Activated T-cell treated with anti-CD3 and anti-CD28 coated beads, Interleukin-2, amount 50 U/mL, for 24 hours (primary cell): ENCODE results near the gene CGB1.

Source experiments
- DNase-seq: peaks from one replicate; pipeline ENCODE4 v3.0.0-alpha.2; 2020
- H3K27ac Mint-ChIP-seq: 2 replicates; pipeline ENCODE4 v1.8.0; 2020; ENCODE audit warnings: mild to moderate bottlenecking, mixed read lengths
- H3K27me3 Mint-ChIP-seq: 2 replicates; pipeline ENCODE4 v1.8.0; 2020; ENCODE audit warnings: mixed read lengths
- H3K36me3 Mint-ChIP-seq: 2 replicates; pipeline ENCODE4 v1.8.0; 2020; ENCODE audit warnings: low read depth, mixed read lengths
- H3K4me1 Mint-ChIP-seq: 2 replicates; pipeline ENCODE4 v1.8.0; 2020; ENCODE audit warnings: low read depth, mixed read lengths
- H3K4me3 Mint-ChIP-seq: 2 replicates; pipeline ENCODE4 v1.8.0; 2020; ENCODE audit warnings: mild to moderate bottlenecking, moderate library complexity, mixed read lengths
- H3K9me3 Mint-ChIP-seq: 2 replicates; pipeline ENCODE4 v1.8.0; 2020; ENCODE audit warnings: mixed read lengths

Gene CGB1

DNA sequence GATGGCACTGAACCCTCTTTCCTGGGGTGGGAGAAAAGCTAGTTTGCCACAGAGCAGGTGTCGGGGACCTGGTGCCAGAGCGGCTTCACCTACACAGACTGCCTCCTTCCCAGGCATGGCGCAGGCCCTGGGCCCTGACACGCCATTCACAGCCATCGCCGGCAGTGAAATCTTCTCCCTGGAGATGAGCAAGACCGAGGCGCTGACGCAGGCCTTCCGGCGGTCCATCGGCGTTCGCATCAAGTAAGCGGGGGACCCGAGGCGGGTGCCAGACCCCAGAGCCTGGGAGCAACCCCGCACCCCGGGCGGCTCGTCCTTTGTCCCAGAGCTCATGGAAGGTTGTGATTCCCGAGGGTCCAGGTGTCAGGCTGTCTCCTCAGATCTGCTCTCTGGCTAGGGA lies 29.8 kb downstream of the CGB1 start:
- Mint-ChIP-seq H3K27me3 (no peaks in the 10 kb centered on the region), H3K36me3 (peaks cover 89% of the 10 kb centered on the region), H3K9me3 (no peaks in the 10 kb centered on the region), H3K27ac (no peak overlapping the region), H3K4me3 (no peak overlapping the region), H3K4me1 (no peaks in the 10 kb centered on the region)
- no peak for DNase-seq

DNA sequence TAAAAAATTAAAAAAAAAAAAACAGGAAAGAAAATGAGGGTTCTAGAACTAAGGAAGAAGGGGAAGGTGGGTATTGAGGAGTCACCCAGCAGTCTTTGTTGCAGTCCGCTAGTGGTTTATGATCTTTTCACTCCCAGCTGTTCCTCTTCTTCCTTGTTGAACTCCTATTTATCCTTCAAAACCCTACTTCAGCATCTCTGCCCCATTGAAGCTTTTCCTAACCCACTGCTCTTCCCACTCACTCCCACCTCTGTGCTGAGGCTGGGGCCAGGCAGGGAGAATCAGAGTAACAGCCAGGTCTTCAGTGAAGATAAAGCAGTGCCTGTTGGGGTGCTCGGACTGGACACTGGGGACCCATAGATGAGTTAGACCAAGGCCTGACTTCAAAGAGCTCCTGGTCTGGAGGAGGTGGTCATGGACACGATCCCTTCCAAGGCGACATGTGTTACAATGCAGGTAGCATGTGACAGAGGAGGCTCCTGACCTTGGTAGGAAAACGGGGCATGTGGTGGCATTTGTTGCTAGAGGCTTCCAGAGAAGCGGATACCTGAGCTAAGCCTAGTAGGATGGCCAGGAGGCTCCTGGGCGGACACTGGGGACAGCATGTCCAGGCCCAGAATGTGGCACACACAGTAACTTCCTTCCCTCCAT lies 31.6 kb downstream of the CGB1 start:
- Mint-ChIP-seq H3K27ac (peak overlapping the region; percentile 31), H3K4me1 (no peaks in the 10 kb centered on the region), H3K27me3 (no peaks in the 10 kb centered on the region)

DNA sequence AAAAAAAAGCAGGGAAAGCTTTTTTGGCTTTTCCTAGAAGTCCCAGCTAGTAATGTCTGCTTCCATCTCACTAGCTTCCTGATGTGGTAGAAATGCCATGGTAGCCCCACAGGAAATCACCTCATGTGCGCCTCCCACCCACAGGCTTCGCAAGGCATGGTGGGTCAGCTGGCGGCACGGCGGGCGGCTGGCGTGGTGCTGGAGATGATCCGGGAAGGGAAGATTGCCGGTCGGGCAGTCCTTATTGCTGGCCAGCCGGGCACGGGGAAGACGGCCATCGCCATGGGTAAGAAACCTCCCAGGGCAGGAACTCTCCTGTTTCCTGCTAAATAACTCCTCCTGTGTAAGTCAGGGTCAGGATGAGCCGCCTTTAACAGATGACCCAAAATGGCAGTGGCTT lies 32.6 kb downstream of the CGB1 start:
- H3K4me3 Mint-ChIP-seq, result no peak overlapping the region
- DNase-seq, result no peak
- peaks cover 81% of the 10 kb centered on the region for H3K36me3 Mint-ChIP-seq
- no peaks in the 10 kb centered on the region for H3K27me3 Mint-ChIP-seq
- H3K9me3 Mint-ChIP-seq, result no peaks in the 10 kb centered on the region
- H3K4me1 Mint-ChIP-seq, result peaks cover 9% of the 10 kb centered on the region
- H3K27ac Mint-ChIP-seq, result no peak overlapping the region

More for the DNA sequence above, 31.6 kb downstream of the CGB1 start:
- Mint-ChIP-seq H3K36me3 (peaks cover 81% of the 10 kb centered on the region), H3K9me3 (no peaks in the 10 kb centered on the region), H3K4me3 (no peak overlapping the region)
- no peak for DNase-seq

DNA sequence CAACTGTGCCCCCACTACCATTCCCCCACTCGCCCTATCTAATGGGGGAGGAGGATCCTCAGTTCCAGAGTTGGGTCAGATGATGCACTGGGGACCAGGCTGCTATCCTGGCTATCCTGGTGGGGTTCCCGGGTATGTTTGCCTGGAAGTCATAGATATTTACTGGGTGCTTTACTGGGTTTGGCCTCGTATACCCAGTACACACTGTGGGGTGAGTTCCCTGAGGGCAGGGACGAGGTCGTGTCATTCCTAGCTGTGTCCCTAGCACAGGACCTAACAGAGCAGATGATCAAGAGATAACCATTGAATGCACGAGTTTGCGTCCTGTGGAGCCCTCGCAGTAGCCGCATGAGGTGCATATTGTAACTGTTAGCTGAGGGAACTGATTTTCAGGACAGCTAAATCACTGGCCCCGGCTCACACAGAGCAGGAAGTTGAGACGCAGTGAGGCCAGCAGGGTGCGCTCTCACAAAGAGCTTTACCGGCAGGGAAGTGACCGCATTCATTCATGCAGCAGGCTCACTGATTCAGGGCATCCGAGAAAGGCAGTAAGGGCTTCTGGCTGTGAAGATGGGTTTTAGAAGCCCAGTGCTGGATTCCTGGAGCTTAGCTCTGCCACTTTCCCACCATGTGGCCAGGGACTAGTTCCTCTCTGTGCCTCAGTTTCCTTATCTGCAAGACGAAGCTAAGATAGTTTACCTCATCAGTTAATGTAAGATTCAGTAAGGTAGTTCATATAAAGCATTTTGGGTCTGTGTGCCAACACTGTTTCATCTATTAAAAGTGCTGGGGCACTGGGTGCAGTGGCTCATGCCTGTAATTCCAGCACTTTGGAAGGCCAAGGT lies 37.0 kb downstream of the CGB1 start:
- peak overlapping the region; percentile 61 for H3K27ac Mint-ChIP-seq
- no peaks in the 10 kb centered on the region for H3K27me3 Mint-ChIP-seq
- peaks cover 75% of the 10 kb centered on the region for H3K36me3 Mint-ChIP-seq
- H3K4me3 Mint-ChIP-seq, result no peak overlapping the region
- peaks cover 35% of the 10 kb centered on the region for H3K4me1 Mint-ChIP-seq
- peak; percentile 79 for DNase-seq
- no peaks in the 10 kb centered on the region for H3K9me3 Mint-ChIP-seq

DNA sequence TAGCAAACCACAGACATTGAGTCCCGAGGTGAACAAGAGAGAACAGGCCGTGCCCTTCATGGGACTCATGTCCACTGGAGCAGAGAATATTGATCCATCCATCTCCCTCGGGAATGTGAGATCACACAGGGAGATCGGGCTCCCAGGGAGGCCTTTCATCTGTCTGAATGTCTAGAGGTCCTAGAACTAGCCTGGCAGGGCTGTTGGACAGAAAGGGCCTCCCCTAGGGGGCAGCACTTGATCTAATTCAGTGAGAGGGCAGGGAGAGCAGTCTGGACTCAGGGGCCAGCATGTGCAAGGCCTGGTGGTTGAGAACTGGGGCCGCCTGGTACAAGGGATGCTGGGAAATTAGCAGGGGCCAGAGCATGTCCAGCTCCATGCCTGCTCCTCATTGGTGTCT lies 38.7 kb downstream of the CGB1 start:
- peaks cover 43% of the 10 kb centered on the region for H3K4me1 Mint-ChIP-seq
- DNase-seq, result peak; percentile 58
- no peak overlapping the region for H3K4me3 Mint-ChIP-seq
- H3K27ac Mint-ChIP-seq, result peak overlapping the region; percentile 9
- H3K27me3 Mint-ChIP-seq, result no peaks in the 10 kb centered on the region
- H3K9me3 Mint-ChIP-seq, result no peaks in the 10 kb centered on the region
- H3K36me3 Mint-ChIP-seq, result peaks cover 68% of the 10 kb centered on the region

DNA sequence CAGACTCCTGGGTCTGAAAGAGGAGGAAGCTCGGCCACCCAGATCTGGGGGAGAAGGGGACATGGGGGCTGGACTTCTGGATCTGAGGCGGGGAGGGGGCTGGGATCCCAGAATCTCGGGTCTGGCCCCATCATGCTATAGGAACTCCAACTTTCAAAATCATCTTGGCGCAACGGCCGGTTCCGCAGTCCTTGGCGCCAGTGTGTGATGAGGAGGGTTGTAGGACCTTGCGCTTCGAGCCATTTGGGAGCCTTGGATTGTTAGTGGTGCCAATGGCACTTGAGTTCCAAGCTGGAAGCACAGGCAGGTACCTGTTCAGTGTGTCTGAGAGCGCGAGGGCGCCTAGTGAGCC lies 42.7 kb downstream of the CGB1 start:
- Mint-ChIP-seq H3K27me3 (no peaks in the 10 kb centered on the region), H3K9me3 (no peaks in the 10 kb centered on the region), H3K36me3 (peaks cover 58% of the 10 kb centered on the region), H3K27ac (peak overlapping the region; percentile 98), H3K4me3 (peak overlapping the region; percentile 99), H3K4me1 (peaks cover 54% of the 10 kb centered on the region)
- DNase-seq, result no peak

DNA sequence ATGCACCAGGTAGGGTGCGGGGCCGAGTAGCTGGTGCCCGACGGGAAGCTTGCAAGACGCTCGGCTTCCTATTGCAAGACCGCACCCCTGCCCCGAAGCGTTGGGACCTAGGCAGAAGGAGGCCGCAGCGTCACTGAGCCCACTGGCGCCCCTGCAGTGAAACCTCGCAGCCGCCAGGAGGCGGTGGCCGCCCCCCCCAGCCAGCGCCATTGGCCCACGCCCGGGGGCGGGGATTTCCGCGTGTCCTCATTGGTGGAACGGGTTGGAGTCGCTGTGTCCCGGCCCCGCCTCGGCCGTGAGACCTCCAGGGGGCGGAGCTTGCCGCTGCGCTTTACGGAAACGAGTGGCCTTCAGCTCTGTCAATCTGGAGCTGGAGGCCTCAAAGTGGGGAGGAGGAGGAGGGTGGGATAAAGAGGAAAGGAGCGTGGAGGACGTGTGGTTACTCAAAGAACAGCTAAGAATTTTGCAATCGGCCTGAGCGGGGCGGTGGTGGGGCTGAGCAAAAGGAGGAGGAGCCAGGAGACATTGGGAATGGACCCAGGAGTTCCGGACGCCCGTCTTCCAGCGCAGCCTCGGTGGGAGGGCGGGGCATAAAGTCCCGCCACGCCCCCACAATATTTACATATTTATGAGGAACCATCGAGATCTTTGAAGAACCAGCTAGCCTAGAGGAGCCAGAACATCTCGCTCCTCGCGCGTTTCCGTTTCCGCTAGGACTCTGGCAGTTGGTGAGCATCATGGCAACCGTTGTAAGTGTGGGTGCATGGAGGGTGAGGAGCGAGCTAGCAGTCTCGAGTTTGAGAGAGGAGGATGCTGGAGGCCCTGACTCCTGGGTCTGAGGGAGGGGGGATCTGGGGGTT lies 43.3 kb downstream of the CGB1 start, which contains the start of the genes GYS1 and RUVBL2:
Gene GYS1 (minus strand): TSS at position 135 of the 860 bp plus-strand sequence. CDS start 197 bp downstream, outside the sequence.
Gene RUVBL2 (plus strand): TSS at position 713 of the 860 bp plus-strand sequence. CDS start 25 bp downstream, at position 738.
- Mint-ChIP-seq H3K4me3 (peak within 1 kb of the TSS; percentile 99), H3K27me3 (no peaks in the 10 kb centered on the region), H3K36me3 (peaks cover 61% of the 10 kb centered on the region), H3K9me3 (no peaks in the 10 kb centered on the region), H3K27ac (peak within 1 kb of the TSS; percentile 98), H3K4me1 (peaks cover 56% of the 10 kb centered on the region)
- peak; percentile 99 for DNase-seq

DNA sequence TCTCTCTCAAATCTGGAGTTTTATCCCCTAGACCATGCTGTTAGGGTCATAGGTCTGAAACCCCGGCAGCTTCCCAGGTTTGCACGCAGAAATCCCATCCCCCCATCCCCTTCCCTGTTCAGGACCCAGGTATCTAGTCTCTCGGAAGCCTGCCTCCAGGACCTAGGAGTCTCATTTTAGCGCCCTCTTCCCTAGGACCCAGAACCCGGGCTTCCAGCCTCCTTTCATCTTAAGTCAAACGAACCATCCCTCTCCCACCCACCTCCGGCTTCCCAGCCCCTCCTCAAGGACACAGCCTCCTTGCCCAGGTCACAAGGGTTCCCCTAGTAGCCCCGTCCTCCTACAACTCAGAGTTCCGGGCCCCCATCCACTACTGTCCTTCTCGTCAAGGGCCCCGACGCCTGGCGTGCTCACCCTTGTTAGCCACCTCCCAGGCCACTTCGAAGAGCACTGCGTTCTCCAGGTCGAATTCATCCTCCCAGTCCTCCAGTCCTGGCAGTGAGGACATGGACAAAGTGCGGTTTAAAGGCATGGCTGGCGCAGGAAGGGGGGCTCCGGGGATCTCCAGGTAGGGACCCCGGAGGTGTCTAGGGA lies 44.0 kb downstream of the CGB1 start:
- H3K9me3 Mint-ChIP-seq, result no peaks in the 10 kb centered on the region
- peaks cover 55% of the 10 kb centered on the region for H3K4me1 Mint-ChIP-seq

DNA sequence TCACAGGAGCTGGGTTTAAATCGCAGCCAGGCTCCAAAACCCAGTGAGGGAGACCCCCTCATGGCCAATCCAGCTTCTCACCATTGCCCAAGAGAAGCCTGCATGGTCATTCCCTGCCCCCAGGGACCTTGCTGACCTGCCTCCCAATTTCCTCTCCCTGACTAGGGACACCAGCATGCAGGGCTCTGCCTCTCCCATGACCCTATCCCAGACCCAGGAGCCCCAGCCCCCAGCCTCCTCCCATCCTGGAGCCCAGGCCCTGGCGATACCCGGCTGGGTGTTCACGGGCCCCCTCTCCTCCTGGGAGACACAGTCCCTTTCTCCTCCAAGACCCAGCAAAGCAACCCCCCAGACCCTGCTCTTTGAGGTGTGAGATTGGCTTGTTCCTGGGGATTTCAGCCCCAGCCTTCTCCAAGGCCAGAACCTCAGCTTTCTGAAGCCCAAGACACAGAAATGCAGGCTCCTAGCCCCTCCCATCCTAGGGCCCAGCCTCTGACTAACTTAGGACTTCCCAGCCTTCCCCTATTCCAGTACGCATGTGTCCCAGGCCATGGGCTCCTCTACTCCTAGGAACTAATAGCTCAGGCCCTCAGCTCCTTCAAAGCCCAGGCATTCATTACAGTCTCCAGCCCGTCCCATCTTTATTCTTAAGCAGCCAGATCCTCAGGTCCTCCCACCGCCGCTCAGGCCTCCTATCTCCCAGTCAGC lies 44.7 kb downstream of the CGB1 start:
- H3K27ac Mint-ChIP-seq, result peak overlapping the region; percentile 94
- no peaks in the 10 kb centered on the region for H3K9me3 Mint-ChIP-seq
- peaks cover 63% of the 10 kb centered on the region for H3K36me3 Mint-ChIP-seq
- H3K4me3 Mint-ChIP-seq, result peak overlapping the region; percentile 99
- H3K27me3 Mint-ChIP-seq, result no peaks in the 10 kb centered on the region
- no peak for DNase-seq
- peaks cover 59% of the 10 kb centered on the region for H3K4me1 Mint-ChIP-seq

More for the DNA sequence above, 44.0 kb downstream of the CGB1 start:
- DNase-seq, result no peak
- peak overlapping the region; percentile 94 for H3K27ac Mint-ChIP-seq
- peak overlapping the region; percentile 99 for H3K4me3 Mint-ChIP-seq
- H3K36me3 Mint-ChIP-seq, result peaks cover 61% of the 10 kb centered on the region
- no peaks in the 10 kb centered on the region for H3K27me3 Mint-ChIP-seq

DNA sequence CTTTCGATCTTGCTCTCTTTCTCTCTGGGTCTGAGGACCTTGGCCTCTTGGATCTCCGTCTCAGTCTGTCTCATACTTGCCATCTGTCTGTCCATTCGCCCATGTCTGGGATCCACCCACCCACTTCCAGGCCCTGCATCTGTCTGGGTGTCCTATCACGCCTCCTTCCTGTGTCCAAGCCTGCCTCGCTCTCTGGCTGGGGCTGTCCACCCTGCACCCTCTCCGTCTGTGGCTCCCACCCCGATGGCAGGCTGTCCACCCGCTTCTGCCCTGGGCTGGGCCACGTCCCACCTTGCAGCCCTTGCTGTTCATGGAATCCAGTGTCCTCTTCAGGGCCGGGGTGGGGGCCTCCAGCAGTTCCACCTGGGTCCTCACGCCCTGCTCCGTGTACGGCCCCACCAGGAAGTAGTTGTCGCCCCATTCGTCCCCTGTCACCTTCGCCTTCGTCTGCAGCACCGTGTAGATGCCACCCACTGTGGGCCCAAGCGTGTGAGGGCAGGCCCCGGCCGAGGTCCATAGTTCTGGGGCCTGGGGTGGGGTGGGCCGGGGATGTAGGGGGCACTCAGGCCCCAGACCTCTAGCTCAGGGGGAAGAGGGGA lies 45.6 kb downstream of the CGB1 start:
- H3K36me3 Mint-ChIP-seq, result peaks cover 65% of the 10 kb centered on the region
- H3K4me1 Mint-ChIP-seq, result peaks cover 60% of the 10 kb centered on the region
- H3K4me3 Mint-ChIP-seq, result peak overlapping the region; percentile 10
- no peak for DNase-seq
- peak overlapping the region; percentile 71 for H3K27ac Mint-ChIP-seq
- no peaks in the 10 kb centered on the region for H3K9me3 Mint-ChIP-seq
- H3K27me3 Mint-ChIP-seq, result no peaks in the 10 kb centered on the region

DNA sequence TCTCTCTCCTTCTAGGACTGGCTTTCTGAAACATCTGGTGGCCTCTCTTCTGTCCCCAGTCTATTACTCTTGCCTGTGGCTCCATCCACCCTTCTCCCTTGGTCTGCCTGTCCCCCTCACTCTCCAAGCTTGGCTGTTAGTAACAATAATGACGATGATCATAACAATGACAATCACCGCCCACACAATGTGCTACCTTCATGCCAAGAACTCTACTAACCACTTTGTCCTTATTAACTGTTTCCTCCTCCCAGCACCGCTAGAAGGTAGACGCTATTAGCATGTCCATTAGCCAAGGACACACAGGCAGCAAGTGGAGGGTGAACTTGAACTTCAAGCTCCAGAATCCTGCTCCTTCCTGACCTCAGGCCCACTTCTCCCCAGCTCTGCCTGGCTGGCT lies 46.3 kb downstream of the CGB1 start:
- H3K27me3 Mint-ChIP-seq, result no peaks in the 10 kb centered on the region

DNA sequence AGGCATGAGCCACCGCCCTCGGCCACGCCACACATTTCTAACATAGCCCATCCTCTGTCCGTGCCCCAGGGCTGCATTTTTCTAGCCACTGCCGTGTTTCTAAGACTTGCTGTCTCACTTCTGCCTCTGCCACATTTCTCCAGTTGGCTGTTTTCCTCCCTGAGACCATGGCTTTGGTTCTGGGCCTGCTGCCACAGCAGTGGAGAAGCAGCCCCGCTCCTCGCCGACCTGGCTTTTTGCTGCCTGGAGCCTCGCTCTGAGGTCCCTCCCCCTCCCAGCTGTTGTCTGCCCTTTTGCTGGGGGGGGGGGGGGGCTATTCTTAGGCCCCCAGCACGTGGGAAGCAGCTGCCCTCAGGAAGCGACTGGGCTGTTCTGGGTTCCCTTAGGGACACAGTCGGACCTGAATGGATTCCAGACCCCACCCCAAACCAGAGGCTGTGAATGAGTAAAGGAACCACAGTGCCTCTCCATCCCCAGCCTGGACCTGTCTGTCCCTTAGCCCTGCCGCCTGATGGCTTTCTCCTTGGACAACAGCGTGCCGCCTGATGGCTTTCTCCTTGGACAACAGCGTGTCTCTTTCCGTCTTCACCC lies 46.9 kb downstream of the CGB1 start:
- DNase-seq, result no peak
- no peaks in the 10 kb centered on the region for H3K27me3 Mint-ChIP-seq
- H3K4me1 Mint-ChIP-seq, result peaks cover 51% of the 10 kb centered on the region
- peak overlapping the region; percentile 39 for H3K27ac Mint-ChIP-seq
- H3K36me3 Mint-ChIP-seq, result peaks cover 69% of the 10 kb centered on the region
- no peak overlapping the region for H3K4me3 Mint-ChIP-seq
- H3K9me3 Mint-ChIP-seq, result no peaks in the 10 kb centered on the region

More for the DNA sequence above, 46.3 kb downstream of the CGB1 start:
- H3K4me1 Mint-ChIP-seq, result peaks cover 57% of the 10 kb centered on the region
- no peaks in the 10 kb centered on the region for H3K9me3 Mint-ChIP-seq
- H3K27ac Mint-ChIP-seq, result peak overlapping the region; percentile 39
- no peak overlapping the region for H3K4me3 Mint-ChIP-seq
- H3K36me3 Mint-ChIP-seq, result peaks cover 69% of the 10 kb centered on the region
- DNase-seq, result no peak

DNA sequence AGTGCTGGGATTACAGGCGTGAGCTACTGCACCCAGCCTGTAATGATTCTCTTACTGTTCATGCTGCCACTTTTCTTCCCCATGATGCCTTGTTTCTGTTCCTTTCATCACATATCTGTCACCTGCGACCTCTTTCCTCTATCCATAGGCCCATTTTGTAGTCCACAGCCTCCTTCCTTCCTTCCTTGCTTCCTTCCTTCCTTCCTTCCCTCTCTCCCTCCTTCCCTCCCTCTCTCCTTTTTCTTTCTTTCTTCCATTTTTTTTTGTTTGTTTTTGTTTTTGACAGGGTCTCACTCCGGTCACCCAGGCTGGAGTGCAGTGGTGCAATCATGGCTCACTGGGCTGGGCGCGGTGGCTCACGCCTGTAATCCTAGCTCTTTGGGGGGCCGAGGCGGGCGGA lies 47.8 kb downstream of the CGB1 start:
- peaks cover 44% of the 10 kb centered on the region for H3K4me1 Mint-ChIP-seq
- H3K9me3 Mint-ChIP-seq, result no peaks in the 10 kb centered on the region
- no peaks in the 10 kb centered on the region for H3K27me3 Mint-ChIP-seq
- H3K27ac Mint-ChIP-seq, result no peak overlapping the region
- no peak overlapping the region for H3K4me3 Mint-ChIP-seq
- no peak for DNase-seq
- peaks cover 66% of the 10 kb centered on the region for H3K36me3 Mint-ChIP-seq
